Measurements from ENCODE around the gene SLC25A22.

The SLC25A22 gene

GRCh38 chr11:811446-812245 lies 13.6 kb upstream of the SLC25A22 start:
- Histone ChIP-seq H3K4me3 (replicated peaks; ENCODE audit: insufficient read depth, low read length) (peak overlapping the region; percentile 72), H3K27me3 (ENCODE audit: insufficient read depth, poor library complexity, severe bottlenecking) (no peaks in the 10 kb centered on the region), H3K27ac (replicated peaks) (peak overlapping the region; percentile 100)
- DNase-seq (ENCODE audit: low read depth in 1 of 2, low spot score in 1 of 2): peak in 1 of 2 experiments; percentile 41
- no peak for TF ChIP-seq CTCF (IDR thresholded peaks at IDR 0.05; ENCODE audit: insufficient read depth, low read length)
- TF ChIP-seq SPI1 (IDR thresholded peaks at IDR 0.05; ENCODE audit: borderline replicate concordance, low read depth): no peak
- no peak for TF ChIP-seq REST (IDR thresholded peaks at IDR 0.05; ENCODE audit: insufficient replicate concordance, low read depth)
- no peak for TF ChIP-seq GABPA (IDR thresholded peaks at IDR 0.05; ENCODE audit: low read depth)
- TF ChIP-seq POLR2AphosphoS5 (IDR thresholded peaks at IDR 0.05; ENCODE audit: low read depth): no peak; the same call in 1 of the 2 replicates

- peak overlapping the region; percentile 100 for H3K27ac ChIP-seq (replicated peaks)
- peak overlapping the region; percentile 72 for H3K4me3 ChIP-seq (replicated peaks; ENCODE audit: insufficient read depth, low read length)
- TF ChIP-seq CTCF (IDR thresholded peaks at IDR 0.05; ENCODE audit: insufficient read depth, low read length) (no peak), POLR2AphosphoS5 (IDR thresholded peaks at IDR 0.05; ENCODE audit: low read depth) (no peak), REST (IDR thresholded peaks at IDR 0.05; ENCODE audit: insufficient replicate concordance, low read depth) (no peak), GABPA (IDR thresholded peaks at IDR 0.05; ENCODE audit: low read depth) (no peak), SPI1 (IDR thresholded peaks at IDR 0.05; ENCODE audit: borderline replicate concordance, low read depth) (no peak)
- no peaks in the 10 kb centered on the region for H3K27me3 ChIP-seq (ENCODE audit: insufficient read depth, poor library complexity, severe bottlenecking)
- no peak for DNase-seq (ENCODE audit: low read depth in 1 of 2, low spot score in 1 of 2)
These were observed 12.0 kb upstream of the SLC25A22 start for GRCh38 chr11:810040-810567.

GRCh38 chr11:809287-810039 lies 11.4 kb upstream of the SLC25A22 start, which contains the start of gene RPLP2:
Gene RPLP2, plus strand, starts transcription at chr11:809967. Its CDS starts 268 bp downstream, at chr11:810235.
- Histone ChIP-seq H3K27me3 (ENCODE audit: insufficient read depth, poor library complexity, severe bottlenecking) (no peaks in the 10 kb centered on the region), H3K4me3 (replicated peaks; ENCODE audit: insufficient read depth, low read length) (peak within 1 kb of the TSS; percentile 72), H3K27ac (replicated peaks) (peak within 1 kb of the TSS; percentile 100)
- DNase-seq (ENCODE audit: low read depth in 1 of 2, low spot score in 1 of 2): peak; percentile 97 to 98
- TF ChIP-seq SPI1 (IDR thresholded peaks at IDR 0.05; ENCODE audit: borderline replicate concordance, low read depth) (peak; percentile 14; the same call in 1 of the 2 replicates), REST (IDR thresholded peaks at IDR 0.05; ENCODE audit: insufficient replicate concordance, low read depth) (peak; percentile 73), CTCF (IDR thresholded peaks at IDR 0.05; ENCODE audit: insufficient read depth, low read length) (no peak), POLR2AphosphoS5 (IDR thresholded peaks at IDR 0.05; ENCODE audit: low read depth) (peak; percentile 75), GABPA (IDR thresholded peaks at IDR 0.05; ENCODE audit: low read depth) (peak; percentile 90)
